CD14-positive monocyte (primary cell): ENCODE data around the gene FAAP20. TPM values are rescaled to one million over a fixed set of nuclear protein-coding genes. Genes with fewer than 3 reads are reported as not detected.

ENCODE experiments used
- DNase-seq, 3 donors: peaks; one replicate each; pipeline ENCODE4 v3.0.0-alpha.2; 2011 to 2022
- H2AFZ ChIP-seq: 2 replicates; pipeline ENCODE4 v1.6.0; 2012; ENCODE audit warnings: mild to moderate bottlenecking, low read depth, low read length, inconsistent platforms; ENCODE audit not compliant: insufficient read depth, poor library complexity, severe bottlenecking
- H3K27ac ChIP-seq, 2 donors: 1 replicate in 1 of 2; 2 replicates in 1 of 2; pipeline ENCODE4 v1.5.1; 2012 to 2013; ENCODE audit warnings: low read length in 2 of 2, control low read depth in 1 of 2, inconsistent platforms in 1 of 2, low read depth in 1 of 2, mild to moderate bottlenecking in 1 of 2
- H3K27me3 ChIP-seq, 2 donors: one replicate each; pipeline versions ENCODE4 v1.6.0 to v1.6.1; 2011 to 2013; ENCODE audit warnings: low read length in 2 of 2; ENCODE audit not compliant: control insufficient read depth in 2 of 2, insufficient read depth in 2 of 2
- H3K36me3 ChIP-seq, 2 donors: replicated peaks in 1 of 2; 1 replicate in 1 of 2; 2 replicates in 1 of 2; pipeline versions ENCODE4 v1.5.1 to v1.6.1; 2012 to 2013; ENCODE audit warnings: low read length in 2 of 2, control low read depth in 1 of 2, inconsistent platforms in 1 of 2, mild to moderate bottlenecking in 1 of 2; ENCODE audit not compliant: insufficient read depth in 2 of 2, control insufficient read depth in 1 of 2
- H3K4me1 ChIP-seq, 2 donors: 1 replicate in 1 of 2; 2 replicates in 1 of 2; pipeline versions ENCODE4 v1.5.1 to v1.6.1; 2012 to 2013; ENCODE audit warnings: low read length in 2 of 2, control low read depth in 1 of 2, inconsistent platforms in 1 of 2, mild to moderate bottlenecking in 1 of 2, moderate library complexity in 1 of 2; ENCODE audit not compliant: insufficient read depth in 2 of 2, control insufficient read depth in 1 of 2
- H3K4me2 ChIP-seq: replicated peaks from 2 replicates; pipeline ENCODE3; 2012; ENCODE audit warnings: low read length, moderate library complexity, mild to moderate bottlenecking; ENCODE audit not compliant: poor library complexity, severe bottlenecking; ENCODE audit errors: extremely low read depth
- H3K4me3 ChIP-seq, 3 experiments: fragments of 200-600 bp in 1 of 3; sonication (generic) in 1 of 3; replicated peaks in 1 of 3; 1 replicate in 2 of 3; 2 replicates in 1 of 3; pipeline ENCODE4 v1.5.1; 2011 to 2013; ENCODE audit warnings: low read length in 3 of 3, mild to moderate bottlenecking in 3 of 3, control low read depth in 2 of 3, low read depth in 2 of 3, inconsistent platforms in 1 of 3, moderate library complexity in 1 of 3
- H3K79me2 ChIP-seq: 2 replicates; pipeline ENCODE4 v1.6.0; 2012; ENCODE audit warnings: mild to moderate bottlenecking, control low read depth, inconsistent platforms, low read length, moderate library complexity; ENCODE audit not compliant: insufficient read depth
- H3K9ac ChIP-seq: 2 replicates; pipeline ENCODE4 v1.6.0; 2017; ENCODE audit warnings: low read length, mild to moderate bottlenecking; ENCODE audit not compliant: insufficient read depth, poor library complexity, severe bottlenecking
- H3K9me3 ChIP-seq, 2 donors: replicated peaks in 1 of 2; 1 replicate in 1 of 2; 2 replicates in 1 of 2; pipeline versions ENCODE4 v1.5.1 to v1.6.1; 2012 to 2013; ENCODE audit warnings: low read length in 2 of 2, control low read depth in 1 of 2; ENCODE audit not compliant: control insufficient read depth in 1 of 2, insufficient read depth in 1 of 2
- H4K20me1 ChIP-seq: 2 replicates; pipeline ENCODE4 v1.6.0; 2012; ENCODE audit warnings: mild to moderate bottlenecking, low read length, control low read depth, moderate library complexity; ENCODE audit not compliant: insufficient read depth
- H3K27ac Mint-ChIP-seq, 7 donors: one replicate each; pipeline ENCODE4 v1.8.0; 2020; ENCODE audit warnings: mild to moderate bottlenecking in 7 of 7, mixed read lengths in 7 of 7, moderate library complexity in 6 of 7, inconsistent platforms in 2 of 7
- H3K27me3 Mint-ChIP-seq, 3 donors: one replicate each; pipeline ENCODE4 v1.8.0; 2021 to 2022; ENCODE audit warnings: low read depth in 3 of 3, mild to moderate bottlenecking in 3 of 3, mixed read lengths in 3 of 3, moderate library complexity in 3 of 3, inconsistent platforms in 1 of 3
- H3K36me3 Mint-ChIP-seq, 2 donors: one replicate each; pipeline ENCODE4 v1.8.0; 2020; ENCODE audit warnings: mixed read lengths in 2 of 2, inconsistent platforms in 1 of 2, mild to moderate bottlenecking in 1 of 2
- H3K4me1 Mint-ChIP-seq: one replicate; pipeline ENCODE4 v1.8.0; 2020; ENCODE audit warnings: mild to moderate bottlenecking, mixed read lengths
- H3K4me3 Mint-ChIP-seq, 2 donors: one replicate each; pipeline ENCODE4 v1.8.0; 2020; ENCODE audit warnings: mild to moderate bottlenecking in 2 of 2, mixed read lengths in 2 of 2, moderate library complexity in 1 of 2
- H3K9me3 Mint-ChIP-seq, 7 donors: one replicate each; pipeline ENCODE4 v1.8.0; 2020 to 2022; ENCODE audit warnings: mixed read lengths in 7 of 7, mild to moderate bottlenecking in 6 of 7, moderate library complexity in 6 of 7, inconsistent platforms in 2 of 7
- CTCF ChIP-seq: fragments of 200-600 bp; IDR thresholded peaks from one replicate; pipeline ENCODE4 v1.8.0; 2022; ENCODE audit warnings: antibody characterized with exemption, mild to moderate bottlenecking
- WGBS: methylation state at CpG from one replicate; pipeline ENCODE4 v1.1.5; 2013; ENCODE audit warnings: missing lambda C conversion rate; ENCODE audit not compliant: insufficient coverage; 5-methylcytosine and 5-hydroxymethylcytosine counted together
- intact Hi-C, 2 donors: fragments of 100-400 bp; cut with micrococcal nuclease; formaldehyde crosslinking; loops; one replicate each; pipeline versions ENCODE4 v1.15.0 to v1.15.1; 2023
- polyA plus RNA-seq, 3 donors: library from polyadenylated mRNA; depleted of rRNA in 1 of 3; unstranded in 2 of 3; stranded (reverse) in 1 of 3; fragments of 300-500 nt in 2 of 3; fragments of >200 nt in 1 of 3; fragmentation: Illumina TruSeq in 2 of 3; gene quantifications; 1 replicate in 2 of 3; 2 replicates in 1 of 3; pipeline ENCODE4 v1.2.3, GENCODE V29; 2012 to 2021

The FAAP20 gene
- polyA plus RNA-seq, 3 donors, result 11.8 to 49.3 (median 35.1) TPM

DNA sequence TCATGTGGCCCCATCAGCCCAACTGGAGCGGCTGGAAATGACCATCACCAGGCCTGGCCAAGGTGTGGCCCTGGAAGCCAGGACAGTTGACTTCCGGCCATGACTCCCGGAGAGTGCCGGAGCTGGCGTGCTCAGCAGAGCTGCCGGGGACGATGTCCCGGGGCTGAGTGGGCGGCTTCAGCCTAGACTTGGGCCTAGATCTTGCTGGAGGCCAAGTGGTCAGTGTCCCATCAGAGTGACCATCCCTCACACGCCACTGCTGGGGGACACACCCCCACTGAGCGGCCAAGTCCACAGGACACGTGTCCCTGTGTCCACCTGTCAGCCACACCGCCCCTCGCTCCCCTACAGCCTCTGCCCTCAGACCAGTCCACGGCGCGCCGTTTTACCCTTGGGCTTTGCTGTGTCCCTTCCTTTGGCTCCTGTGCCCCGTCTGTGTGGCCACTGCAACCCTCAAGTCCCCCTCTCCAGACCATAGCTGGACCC lies 4.0 kb downstream of the FAAP20 start:
- no peaks in the 10 kb centered on the region for H3K9me3 ChIP-seq
- H3K27ac ChIP-seq, result peak overlapping the region; percentile 71 to 88
- no peaks in the 10 kb centered on the region for H3K27me3 ChIP-seq
- H3K9me3 Mint-ChIP-seq, result no peaks in the 10 kb centered on the region
- H3K36me3 Mint-ChIP-seq, result peaks cover 5 to 13% of the 10 kb centered on the region in 2 donors
- H2AFZ ChIP-seq, result no peak overlapping the region
- peak overlapping the region; percentile 12 to 42 for H3K4me3 Mint-ChIP-seq
- peak overlapping the region in 1 of 3 experiments; percentile 73 for H3K4me3 ChIP-seq
- H3K27me3 Mint-ChIP-seq, result no peaks in the 10 kb centered on the region
- intact Hi-C loops, result loop anchor here (5.0 to 10.0 kb wide), 3 partner anchors 58 to 354 kb away; no protein-coding TSS in a partner anchor
- no peaks in the 10 kb centered on the region for H3K36me3 ChIP-seq
- H3K27ac Mint-ChIP-seq, result peak overlapping the region in 5 of 7 donors; percentile 13 to 71 (median 62)
- H3K9ac ChIP-seq, result peak overlapping the region; percentile 74
- H3K4me1 Mint-ChIP-seq, result peaks cover 19% of the 10 kb centered on the region
- H3K4me1 ChIP-seq, result peaks cover 32 to 43% of the 10 kb centered on the region in 2 donors
- peaks cover 26% of the 10 kb centered on the region for H3K79me2 ChIP-seq
- TF ChIP-seq CTCF, result no peak
- DNase-seq, result no peak
- peak overlapping the region; percentile 94 for H3K4me2 ChIP-seq
- WGBS, result 97% methylated on average over 19 of the region's 19 CpGs
- no peaks in the 10 kb centered on the region for H4K20me1 ChIP-seq

DNA sequence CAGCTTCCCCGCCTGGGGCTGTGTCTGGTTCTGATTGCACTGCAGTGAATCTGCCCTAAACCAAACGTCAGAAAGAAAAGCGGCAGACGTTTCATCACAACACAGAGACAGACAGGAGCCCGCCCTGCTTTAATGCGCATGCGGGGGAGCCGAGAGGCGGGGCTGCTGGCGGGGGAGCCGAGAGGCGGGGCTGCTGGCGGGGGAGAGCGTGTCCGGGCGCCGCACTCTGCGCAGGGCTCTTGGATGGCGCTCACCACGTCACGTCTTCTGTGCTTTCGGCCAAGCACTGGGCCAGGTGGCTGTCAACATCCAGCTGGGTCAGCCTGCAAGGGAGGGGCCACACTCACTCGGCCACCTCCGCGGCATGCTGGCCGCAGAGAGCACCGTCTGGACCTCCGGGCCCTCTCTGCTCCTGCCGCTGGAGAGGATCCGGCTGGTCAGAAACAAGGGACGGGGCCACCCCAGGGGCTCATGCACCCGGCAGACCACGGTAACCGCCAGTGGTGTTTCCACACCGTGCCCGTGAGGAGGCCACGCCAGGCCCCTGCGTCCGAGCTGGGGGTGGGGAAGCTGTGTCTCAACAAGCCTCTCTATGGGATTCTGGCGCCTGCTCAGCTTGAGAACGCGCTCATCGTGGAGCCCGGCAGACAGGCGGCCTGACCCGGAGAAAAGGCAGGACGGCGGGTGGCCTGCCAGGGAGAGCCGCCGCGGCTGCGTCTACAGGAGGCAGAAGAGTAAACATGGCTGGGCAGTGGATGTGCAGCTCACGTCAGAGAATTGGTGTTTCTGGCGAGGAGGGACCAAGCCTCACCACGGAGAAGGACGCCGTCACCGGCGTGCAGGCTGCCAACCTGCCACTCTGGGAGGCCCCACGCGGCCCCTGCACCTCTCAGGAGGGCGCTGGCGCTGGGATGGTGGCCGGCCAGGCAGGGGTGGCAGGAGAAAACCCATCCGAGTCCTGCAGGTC lies 4.8 kb downstream of the FAAP20 start:
- Histone ChIP-seq H2AFZ (peak overlapping the region; percentile 75), H3K4me3 (peak overlapping the region; percentile 21 to 73 (median 33)), H3K4me2 (peak overlapping the region; percentile 94), H3K27ac (peak overlapping the region; percentile 73 to 88), H3K9ac (peak overlapping the region; percentile 74), H3K79me2 (peaks cover 26% of the 10 kb centered on the region), H3K27me3 (no peaks in the 10 kb centered on the region), H3K4me1 (peaks cover 26 to 35% of the 10 kb centered on the region in 2 donors), H3K36me3 (no peaks in the 10 kb centered on the region), H3K9me3 (no peaks in the 10 kb centered on the region), H4K20me1 (no peaks in the 10 kb centered on the region)
- H3K4me1 Mint-ChIP-seq, result peaks cover 19% of the 10 kb centered on the region
- WGBS, result 70% methylated on average over 64 of the region's 65 CpGs
- H3K27me3 Mint-ChIP-seq, result no peaks in the 10 kb centered on the region
- DNase-seq, result peak; percentile 81 to 94 (median 93)
- H3K36me3 Mint-ChIP-seq, result peaks cover 5 to 18% of the 10 kb centered on the region in 2 donors
- peak overlapping the region; percentile 77 to 86 for H3K4me3 Mint-ChIP-seq
- no peak for TF ChIP-seq CTCF
- intact Hi-C loops, result loop anchor here (5.0 to 10.0 kb wide), 3 partner anchors 57 to 355 kb away; no protein-coding TSS in a partner anchor
- H3K9me3 Mint-ChIP-seq, result no peaks in the 10 kb centered on the region
- H3K27ac Mint-ChIP-seq, result peak overlapping the region; percentile 84 to 97 (median 96)
